GM21390 (cell line): ENCODE measurements around the gene FAM184A.
A peak's percentile ranks its signal among the peaks of the same experiment; 100 is the strongest.
"Not testable (repeated sequence)": the region's sequence is repeated elsewhere in the genome, so short reads cannot be mapped to it uniquely, and the experiment has no call there.

Experiments
- ATAC-seq: cut with Tn5 transposase; IDR thresholded peaks from one replicate; pipeline ENCODE4 v1.9.1; 2021; ENCODE audit not compliant: unreplicated experiment

FAM184A gene, protein sequence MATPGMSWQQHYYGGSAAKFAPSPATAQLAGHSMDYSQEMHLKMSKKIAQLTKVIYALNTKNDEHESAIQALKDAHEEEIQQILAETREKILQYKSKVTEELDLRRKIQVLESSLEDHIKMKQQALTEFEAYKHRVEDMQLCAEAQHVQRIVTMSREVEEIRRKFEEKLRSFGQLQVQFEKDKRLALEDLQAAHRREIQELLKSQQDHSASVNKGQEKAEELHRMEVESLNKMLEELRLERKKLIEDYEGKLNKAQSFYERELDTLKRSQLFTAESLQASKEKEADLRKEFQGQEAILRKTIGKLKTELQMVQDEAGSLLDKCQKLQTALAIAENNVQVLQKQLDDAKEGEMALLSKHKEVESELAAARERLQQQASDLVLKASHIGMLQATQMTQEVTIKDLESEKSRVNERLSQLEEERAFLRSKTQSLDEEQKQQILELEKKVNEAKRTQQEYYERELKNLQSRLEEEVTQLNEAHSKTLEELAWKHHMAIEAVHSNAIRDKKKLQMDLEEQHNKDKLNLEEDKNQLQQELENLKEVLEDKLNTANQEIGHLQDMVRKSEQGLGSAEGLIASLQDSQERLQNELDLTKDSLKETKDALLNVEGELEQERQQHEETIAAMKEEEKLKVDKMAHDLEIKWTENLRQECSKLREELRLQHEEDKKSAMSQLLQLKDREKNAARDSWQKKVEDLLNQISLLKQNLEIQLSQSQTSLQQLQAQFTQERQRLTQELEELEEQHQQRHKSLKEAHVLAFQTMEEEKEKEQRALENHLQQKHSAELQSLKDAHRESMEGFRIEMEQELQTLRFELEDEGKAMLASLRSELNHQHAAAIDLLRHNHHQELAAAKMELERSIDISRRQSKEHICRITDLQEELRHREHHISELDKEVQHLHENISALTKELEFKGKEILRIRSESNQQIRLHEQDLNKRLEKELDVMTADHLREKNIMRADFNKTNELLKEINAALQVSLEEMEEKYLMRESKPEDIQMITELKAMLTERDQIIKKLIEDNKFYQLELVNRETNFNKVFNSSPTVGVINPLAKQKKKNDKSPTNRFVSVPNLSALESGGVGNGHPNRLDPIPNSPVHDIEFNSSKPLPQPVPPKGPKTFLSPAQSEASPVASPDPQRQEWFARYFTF

DNA sequence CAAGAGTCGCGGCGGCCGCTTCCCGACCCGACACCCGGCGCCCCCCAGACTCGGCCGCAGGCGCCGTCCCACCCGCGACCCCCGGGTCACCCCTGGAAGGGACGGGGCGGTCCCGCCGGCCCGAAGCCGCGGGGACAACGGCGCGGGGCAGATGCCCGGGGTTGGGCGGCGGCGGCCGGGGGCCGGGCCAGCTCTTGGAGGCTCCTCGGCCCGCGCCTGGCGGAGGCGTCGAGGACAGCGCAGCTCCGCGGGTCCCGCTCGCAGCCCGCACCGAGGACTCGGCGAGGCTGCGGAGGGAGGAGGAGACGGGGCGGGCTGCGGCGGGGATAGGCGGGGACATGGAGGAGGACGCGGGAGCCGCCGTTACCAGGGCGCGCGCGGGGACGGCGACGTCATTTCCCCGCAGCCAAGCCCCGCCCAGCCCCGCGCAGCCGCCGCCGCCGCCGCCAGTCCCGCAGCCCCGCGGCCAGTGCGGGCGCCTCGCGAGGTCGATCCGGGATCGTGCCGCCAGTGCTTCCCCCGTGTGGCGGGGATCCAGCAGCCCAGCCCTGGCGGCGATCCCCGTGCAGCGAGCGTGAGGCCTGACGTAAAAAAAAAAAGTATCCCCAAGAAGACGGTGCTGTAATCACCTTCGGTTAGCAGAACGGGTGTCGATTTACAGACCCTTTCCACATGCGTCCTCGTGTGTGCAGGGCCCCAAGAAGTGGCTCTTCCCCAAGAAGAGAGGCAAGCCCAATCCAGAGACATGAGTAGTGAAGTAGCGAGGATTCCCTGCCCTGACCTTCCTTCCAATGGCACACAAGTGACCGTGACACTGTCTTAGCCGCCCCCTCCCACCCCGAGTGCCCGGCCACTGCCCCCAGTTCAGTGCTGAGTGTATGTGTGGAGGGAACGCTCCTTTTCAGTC, at the start of gene FAM184A:
FAM184A (minus strand) TSS at position 289 of the 907 bp plus-strand sequence. CDS start 365 bp downstream, outside the sequence.
- peak; percentile 67 for ATAC-seq

DNA sequence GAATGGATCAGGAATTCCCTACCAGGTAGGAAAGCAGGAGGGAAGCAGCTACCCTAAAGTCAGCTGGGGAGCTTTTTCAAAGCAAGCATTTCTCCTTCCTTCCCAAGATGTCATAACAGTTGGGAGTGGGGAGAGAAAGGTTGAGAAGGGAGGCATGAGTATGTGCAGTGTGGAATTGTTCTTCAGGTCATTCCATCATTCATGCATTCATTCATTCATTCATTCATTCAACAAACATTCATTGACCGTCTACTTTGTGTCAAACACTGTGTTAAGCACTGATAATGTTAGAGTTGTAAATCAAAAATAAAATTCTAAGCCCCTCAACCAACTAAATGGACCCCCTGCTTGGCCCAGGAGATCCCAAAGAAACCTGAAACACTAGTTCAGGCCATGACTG, 49.2 kb upstream of the FAM184A start:
- ATAC-seq = no peak

DNA sequence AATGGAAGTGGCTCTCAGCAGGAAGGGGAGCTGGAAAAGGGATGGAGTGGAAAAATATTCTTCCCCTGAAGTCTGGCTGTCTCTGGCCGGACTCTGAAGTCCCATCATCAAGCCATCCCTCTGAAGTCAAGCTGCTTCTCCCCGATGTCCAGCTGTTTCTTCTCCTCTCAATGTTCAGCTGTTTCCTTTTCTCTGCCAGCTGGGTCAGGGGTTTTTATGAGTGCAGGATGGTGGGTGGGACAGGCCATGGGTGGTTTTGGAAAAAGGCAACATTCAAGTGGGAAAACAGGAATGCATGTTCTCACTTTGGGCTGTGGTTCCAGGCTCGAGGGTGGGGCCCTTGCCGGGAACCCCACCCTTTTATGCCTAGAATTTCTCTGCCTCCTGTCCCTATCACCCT, 48.4 kb upstream of the FAM184A start:
- no peak for ATAC-seq

DNA sequence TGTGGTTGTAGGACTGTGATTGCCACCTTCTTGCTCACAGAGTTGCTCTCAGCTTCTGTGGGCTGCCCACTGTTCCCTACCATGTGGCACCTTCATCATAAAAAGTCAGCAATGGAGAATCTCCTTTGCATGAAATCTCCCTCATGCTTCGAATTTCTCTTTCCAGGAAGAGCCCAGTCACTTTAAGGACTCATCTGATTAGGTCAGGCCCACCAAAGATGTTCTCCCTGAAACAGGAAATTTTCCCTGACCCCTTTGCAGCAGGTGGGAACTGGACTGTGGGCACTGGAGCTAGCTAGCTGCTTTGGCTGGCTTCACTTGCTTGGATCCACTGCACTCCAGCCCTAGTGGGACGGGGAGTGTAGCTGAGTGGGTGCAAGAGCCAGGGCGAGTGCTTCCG, 47.7 kb upstream of the FAM184A start:
- ATAC-seq = no peak

DNA sequence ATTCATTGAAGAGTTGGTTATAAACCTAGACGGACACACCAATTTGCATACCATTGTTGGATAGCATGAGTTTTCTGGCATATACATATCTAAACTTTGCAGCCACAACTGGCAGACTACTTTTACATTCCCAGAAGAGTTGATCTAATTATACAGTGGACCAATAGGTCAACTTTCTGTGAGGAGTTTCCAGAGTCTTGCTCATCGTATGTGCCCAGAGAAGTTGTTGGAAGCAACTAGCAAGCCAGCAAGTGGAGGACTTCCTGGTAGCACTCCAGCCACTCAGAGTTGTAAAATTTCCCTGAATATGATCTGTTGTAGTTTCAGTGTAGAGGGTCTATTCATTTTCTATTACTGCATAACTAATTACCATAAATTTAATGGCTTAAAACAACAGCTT, 47.1 kb upstream of the FAM184A start:
- no peak for ATAC-seq

DNA sequence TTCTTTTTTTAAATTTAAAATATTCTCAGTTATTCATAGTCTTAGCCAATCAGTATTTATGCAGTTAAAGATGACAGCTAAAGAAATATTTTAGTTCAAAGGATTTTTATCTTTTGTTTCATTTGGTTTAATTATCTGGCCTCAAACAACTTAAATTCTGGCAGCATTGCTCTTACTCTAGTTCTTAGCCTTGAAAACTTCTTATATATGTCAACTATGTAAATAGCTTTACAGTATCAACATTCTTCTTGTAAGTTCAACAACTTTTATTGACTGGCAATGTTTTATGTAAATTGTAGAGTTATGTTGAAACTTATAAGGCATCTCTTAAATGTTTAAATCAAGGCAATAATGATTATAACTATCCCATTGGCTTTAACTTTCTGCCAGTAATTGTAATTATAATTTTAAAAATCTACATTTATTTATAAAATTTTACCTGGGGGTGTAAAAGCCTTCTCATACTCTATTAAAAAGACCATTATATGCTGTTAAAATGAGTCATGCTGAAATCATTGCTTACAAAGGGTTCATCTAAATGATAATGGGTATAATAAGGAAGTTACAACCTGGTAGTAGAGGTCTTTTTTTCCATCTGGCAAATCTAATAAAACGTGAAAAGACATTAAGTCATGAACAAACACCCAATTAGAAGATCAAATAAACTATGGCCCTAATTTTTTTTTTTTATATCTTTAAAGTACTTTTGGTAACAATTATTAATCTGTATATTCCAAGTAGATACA, 45.8 kb upstream of the FAM184A start:
- no peak for ATAC-seq

DNA sequence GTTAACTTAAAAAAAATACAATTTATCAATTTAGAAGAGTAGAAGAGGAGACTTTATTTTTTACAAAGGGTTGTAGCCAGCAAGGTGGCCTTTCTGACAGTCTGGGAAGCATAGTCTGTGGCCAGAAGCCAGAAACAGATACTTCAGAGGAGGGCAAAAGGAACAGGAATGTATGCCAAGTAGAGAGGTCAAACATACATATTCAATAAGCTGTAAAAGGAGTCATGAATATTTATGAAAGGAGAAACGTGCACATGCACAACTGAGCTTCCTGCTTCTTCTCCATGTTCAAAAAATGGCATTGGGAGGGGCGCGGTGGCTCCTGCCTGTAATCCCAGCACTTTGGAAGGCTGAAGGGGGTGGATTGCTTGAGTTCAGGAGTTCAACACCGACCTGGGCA, 43.9 kb upstream of the FAM184A start:
- ATAC-seq = no peak

DNA sequence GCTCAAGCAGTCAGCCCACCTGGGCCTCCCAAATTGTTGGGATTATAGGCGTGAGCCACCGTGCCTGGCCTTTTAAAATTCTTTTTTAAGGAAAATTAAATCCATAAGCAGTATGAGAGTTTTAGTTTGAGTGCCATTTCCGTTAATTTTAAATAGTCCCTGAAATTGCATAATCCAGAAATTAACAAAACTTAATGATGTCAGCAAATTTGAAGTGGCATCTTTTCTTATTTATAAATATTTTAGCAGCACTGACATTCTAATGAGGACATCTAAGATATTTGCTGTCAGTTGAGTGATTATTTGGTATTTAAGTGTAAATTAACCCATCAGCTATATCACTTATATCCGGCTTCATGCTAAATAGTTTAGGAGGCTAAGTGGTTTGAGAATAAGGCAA, 42.9 kb upstream of the FAM184A start:
- ATAC-seq = no peak

DNA sequence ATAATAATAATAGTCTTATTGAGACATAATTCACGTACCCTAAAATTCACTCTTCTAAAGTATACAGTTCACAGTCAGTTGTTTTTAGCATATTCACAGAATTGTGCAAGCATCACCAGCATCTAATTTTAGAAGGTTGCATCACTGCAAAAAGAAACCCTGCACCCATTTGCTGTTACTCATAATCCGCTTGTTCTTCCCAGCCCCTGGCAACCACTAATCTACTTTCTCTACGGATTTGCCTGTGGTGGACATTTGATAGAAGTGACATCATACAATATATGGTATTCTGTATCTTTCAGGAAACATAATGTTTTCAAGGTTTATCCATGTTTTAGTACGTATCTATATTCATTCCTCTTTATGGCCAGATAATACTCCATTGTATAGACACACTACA, 41.5 kb upstream of the FAM184A start:
- no peak for ATAC-seq

DNA sequence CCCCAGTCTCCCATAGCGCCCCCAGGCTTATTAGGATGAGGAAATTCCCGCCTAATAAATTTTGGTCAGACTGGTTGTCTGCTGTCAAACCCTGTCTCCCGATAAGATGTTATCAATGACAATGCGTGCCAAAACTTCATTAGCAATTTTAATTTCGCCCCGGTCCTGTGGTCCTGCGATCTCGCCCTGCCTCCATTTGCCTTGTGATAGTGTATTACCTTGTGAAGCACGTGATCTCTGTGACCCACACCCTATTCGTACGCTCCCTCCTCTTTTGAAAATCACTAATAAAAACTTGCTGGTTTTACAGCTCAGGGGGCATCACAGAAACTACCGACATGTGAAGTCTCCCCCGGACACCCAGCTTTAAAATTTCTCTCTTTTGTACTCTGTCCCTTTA, 40.6 kb upstream of the FAM184A start:
- not testable (repeated sequence) for ATAC-seq

DNA sequence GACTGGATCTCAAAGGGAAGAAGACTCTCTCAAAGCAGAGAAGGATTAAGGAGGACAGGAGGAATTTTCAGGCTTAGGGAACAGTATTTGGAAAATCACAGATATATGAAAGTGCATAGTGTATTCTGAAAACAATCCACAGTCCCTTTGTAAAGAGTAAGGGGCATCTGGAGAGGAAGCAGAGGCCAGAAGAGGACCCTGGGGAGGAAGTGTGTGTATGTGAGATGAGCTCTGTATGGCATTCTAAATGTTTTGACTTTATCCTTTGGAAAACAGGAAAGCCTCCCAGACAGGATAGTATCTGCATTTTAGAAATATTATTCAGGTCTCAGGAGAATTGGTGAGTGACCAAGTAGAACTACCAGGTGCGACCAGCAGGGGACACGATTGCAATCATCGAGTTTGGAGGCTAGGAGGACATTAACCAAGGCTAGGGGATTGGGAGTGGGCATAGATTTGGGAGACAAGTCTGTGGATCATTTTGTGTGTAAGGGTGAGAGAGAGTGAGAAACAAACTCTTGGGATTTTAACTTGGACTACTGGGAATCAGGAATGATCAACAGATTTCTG, 38.3 kb upstream of the FAM184A start:
- ATAC-seq = no peak

DNA sequence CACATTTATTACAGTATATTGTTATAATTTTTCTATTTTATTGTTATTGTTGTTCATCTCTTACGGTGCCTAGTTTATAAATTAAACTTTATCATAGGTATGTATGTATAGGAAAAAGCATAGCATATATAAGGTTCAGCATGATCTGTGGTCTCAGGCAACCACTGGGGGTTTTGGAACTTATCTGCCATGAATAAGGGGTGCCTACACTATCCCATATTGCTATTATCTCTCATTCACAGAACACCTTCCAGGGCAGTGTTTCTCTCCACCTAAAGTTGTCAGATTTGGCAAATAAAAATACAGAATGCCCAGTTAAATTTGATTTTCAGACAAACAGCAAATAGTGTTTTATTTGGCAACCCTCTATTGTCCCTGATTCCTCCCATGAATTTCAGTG, 35.5 kb upstream of the FAM184A start:
- no peak for ATAC-seq

DNA sequence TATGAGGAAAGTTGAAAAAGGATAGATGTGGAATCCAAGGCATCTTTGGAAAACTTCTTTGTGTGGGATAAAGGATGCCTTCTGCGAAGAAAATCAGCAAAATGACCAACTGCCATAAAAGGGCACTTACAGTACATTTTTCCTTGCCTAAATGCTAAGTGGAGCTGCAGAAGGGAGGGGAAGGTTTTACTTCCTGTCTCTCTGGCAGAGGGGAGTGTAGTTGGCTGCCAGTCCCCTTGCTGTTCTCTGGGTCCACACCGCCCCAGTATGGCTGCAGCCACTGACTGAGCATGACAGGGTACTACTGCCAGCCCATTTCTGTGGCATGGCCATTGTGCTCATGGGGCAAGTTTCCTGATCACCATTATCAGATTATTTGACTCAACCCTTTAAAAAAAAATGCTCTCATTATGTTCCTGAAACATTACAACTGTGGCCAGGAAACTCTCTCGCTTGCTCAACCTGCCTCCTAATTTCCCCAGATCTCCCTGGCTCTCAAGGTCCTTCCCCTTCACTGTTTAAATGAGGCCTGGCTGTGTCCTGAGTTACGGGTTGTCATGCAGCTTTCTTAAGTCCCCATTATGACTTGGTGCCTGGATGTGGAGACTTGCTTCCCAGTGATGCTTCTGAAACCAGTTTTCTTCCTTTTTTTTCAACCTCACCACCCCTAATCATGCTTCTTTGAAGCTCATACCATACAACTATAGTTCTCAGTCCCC, 34.5 kb upstream of the FAM184A start:
- ATAC-seq = no peak

DNA sequence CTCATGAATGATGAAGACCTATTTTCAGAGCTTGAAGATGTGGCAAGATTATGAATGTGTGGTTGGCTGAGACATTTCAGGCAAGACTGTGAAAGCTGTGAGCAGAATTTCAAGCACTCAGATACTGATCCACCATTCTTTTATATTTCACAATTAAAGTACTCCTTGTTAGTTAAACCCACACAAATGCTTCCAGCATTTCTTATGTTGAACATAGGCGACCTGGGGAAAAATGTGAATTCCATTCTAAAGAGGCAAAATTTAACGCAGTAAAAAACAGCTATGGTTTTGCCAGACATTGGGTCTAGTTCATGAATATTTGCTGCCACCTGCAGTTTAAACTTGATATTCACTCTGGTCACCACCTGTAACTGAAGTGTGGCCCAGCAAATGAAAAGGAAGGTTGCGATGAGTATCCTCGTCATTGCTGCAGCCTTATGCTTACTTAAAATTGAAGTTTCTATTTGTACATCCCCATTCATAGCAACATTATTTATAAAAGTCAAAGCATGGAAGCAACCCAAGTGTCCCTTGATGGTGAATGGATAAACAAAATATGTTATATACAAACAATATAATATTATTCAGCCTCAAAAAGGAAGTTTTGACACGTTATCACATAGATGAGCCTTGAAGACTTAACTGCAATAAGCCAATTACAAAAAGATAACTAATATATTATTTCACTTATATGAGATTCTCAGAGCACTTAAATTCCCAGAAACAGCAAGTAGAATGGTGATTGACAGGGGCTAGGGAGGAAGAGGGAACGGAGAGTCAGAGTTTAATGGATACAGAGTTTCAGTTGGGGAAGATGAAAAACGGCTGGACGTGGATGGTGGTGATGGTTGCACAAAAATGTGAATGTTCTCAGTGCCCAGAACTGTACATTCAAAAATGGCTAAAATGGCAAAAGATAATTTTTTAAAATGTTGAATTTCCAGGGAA, 32.4 kb upstream of the FAM184A start:
- peak; percentile 78 for ATAC-seq

DNA sequence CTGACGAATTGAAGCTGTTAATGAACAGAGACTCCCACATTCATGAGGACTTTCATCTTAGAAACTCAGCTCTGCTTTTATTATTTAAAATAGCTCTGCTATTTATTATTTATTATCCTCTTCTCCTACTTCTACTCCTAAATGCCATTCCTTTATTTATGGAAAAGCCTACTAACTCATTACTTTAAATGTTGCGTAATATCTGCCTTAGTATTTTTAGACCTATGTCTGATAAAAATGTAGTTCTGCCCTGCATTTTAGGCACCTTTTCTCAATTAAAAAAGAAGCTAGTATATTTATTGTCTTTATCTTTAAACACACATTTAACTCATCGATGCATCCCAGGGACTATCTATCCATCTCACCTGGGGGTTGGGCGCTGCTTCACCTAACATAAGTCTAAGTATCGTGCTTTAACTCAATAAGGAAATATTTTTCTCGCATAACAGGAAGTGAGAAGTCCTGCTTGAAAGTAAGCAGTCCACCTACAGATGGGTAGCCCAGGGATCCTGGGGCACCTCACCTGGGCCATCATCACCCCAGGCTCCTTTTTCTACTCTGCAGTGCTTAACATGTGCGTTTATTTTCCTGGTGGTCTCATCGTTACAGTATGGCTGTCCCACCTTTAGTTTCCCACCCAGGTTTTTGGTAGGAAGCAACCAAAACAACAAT, 31.3 kb upstream of the FAM184A start:
- ATAC-seq = no peak

DNA sequence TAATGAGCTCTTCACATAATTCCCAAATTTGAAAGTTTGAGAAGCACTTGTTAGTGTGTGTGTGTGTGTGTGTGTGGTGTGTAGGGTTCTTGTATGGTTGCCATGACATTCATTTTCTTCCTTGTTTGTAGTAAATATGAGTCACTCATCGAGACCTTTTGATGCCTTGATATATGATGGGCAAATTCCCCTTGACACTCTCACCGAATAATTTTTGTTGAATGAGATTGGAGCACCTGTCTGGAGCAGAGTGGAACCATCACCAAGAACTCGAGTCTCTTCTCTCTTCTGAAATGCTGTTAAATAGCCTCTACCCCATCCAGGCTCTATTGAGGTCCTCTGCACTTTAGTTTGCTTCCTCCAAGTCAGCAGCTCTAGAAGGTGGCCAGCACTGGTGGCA, 29.6 kb upstream of the FAM184A start:
- no peak for ATAC-seq

DNA sequence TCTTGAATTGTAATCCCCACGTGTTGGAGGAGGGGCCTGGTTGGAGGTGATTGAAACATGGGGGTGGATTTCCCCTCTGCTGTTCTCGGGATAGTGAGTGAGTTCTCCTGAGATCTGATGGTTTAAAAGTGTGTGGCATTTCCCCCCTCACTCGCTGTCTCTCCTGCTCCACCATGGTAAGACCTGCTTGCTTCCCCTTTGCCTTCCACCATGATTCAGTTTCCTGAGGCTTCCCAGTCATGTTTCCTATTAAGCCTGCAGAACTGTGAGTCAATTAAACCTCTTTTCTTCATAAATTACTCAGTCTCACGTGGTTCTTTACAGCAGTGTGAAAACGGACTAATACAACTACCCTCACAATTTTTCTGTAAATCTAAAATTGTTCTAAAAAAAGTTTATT, 26.8 kb upstream of the FAM184A start:
- no peak for ATAC-seq
